Astrocyte (in vitro differentiated cells and primary cell): Measurements from ENCODE around the gene ZFPM1.

Experiments
- CTCF ChIP-seq: IDR thresholded peaks from 2 replicates; pipeline ENCODE4 v1.5.1; 2011; ENCODE audit warnings: low read depth, mild to moderate bottlenecking, inconsistent platforms, low read length, moderate library complexity; ENCODE audit not compliant: insufficient read depth
- EZH2 ChIP-seq: IDR thresholded peaks from 2 replicates; pipeline ENCODE4 v1.6.1; 2012; ENCODE audit warnings: mild to moderate bottlenecking, low read length, inconsistent platforms; ENCODE audit not compliant: insufficient read depth

- TF ChIP-seq CTCF (no peak), EZH2 (no peak)
Measured at GRCh38 chr16:88449267-88449561, 3.9 kb upstream of the ZFPM1 start.
